Esophagus squamous epithelium (tissue), 4 donors: ENCODE measurements around the gene CRYBA2.

Experiments
- POLR2A ChIP-seq, 4 donors: fragments of 450-650 bp; IDR thresholded peaks; one replicate each; pipeline ENCODE4 v1.6.1; 2017; ENCODE audit warnings: antibody characterized with exemption in 4 of 4, mild to moderate bottlenecking in 4 of 4, moderate library complexity in 3 of 4
- TF ChIP-seq, protein P1 (sequence below), 6 experiments: fragments of 450-650 bp in 4 of 6; fragments of 200-600 bp in 2 of 6; sonication (generic) in 2 of 6; IDR thresholded peaks; one replicate each; pipeline ENCODE4 v1.5.1; 2016 to 2019; ENCODE audit warnings: antibody characterized with exemption in 6 of 6, mild to moderate bottlenecking in 4 of 6, moderate library complexity in 4 of 6

DNA sequence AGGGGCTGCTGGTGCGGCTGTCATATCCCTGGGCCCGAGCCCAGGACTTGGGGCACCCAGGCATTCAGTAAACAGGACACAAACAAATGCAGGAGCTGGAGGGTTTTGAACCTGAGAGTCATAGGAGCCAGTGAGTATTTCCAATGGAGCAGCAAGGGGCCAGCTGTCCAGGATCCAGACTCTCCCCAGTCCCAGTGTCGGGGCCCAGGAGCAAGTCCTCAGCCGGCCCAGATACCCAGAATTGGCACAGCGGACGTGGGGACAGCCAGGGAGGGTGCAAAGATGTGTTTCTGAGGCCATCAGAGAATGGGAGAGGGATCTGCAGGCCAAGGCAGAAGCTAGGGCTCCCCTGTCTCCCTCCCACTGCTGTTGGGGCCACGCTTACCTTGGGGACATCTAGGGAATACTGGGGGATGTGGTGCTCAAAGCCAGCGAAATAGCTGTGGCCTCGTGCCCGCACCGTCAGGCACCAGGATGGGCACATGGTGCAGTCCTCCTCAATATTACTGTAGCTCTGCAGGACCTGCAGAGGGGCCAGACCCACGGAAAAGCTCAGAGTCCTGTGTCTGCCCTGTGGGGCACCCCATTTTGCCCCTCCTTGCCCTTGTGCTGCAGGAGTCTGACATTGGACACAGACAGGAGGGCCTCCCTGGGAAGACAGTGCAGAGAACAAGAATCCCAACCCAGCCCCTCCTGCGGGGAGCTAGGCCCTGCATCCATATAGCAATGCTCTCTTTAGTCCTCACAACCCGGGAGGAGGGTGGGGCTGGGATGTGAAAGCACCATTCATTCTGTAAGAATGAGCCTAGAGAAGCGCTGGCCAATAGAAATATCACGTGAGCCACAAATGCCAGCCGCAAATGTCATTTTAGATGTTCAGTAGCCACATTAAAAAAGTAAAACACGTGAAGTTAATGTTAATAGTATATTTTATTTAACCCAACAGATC is 32.7 kb upstream of the CRYBA2 start:
- TF ChIP-seq, protein P1, sequence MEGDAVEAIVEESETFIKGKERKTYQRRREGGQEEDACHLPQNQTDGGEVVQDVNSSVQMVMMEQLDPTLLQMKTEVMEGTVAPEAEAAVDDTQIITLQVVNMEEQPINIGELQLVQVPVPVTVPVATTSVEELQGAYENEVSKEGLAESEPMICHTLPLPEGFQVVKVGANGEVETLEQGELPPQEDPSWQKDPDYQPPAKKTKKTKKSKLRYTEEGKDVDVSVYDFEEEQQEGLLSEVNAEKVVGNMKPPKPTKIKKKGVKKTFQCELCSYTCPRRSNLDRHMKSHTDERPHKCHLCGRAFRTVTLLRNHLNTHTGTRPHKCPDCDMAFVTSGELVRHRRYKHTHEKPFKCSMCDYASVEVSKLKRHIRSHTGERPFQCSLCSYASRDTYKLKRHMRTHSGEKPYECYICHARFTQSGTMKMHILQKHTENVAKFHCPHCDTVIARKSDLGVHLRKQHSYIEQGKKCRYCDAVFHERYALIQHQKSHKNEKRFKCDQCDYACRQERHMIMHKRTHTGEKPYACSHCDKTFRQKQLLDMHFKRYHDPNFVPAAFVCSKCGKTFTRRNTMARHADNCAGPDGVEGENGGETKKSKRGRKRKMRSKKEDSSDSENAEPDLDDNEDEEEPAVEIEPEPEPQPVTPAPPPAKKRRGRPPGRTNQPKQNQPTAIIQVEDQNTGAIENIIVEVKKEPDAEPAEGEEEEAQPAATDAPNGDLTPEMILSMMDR (IDR thresholded peaks at IDR 0.05), result no peak
- TF ChIP-seq POLR2A (IDR thresholded peaks at IDR 0.05), result no peak
